HEK293 (cell line): Measurements from ENCODE around the gene GADD45GIP1.

Experiments used
- CTCF ChIA-PET: fragments of 350-600 bp; formaldehyde crosslinking; extraction: SDS; loops from one replicate; lab custom pipeline; 2021; ENCODE audit warnings: antibody characterized with exemption; lab: Yijun Ruan, JAX
- POLR2A ChIA-PET: fragments of 300-600 bp; formaldehyde crosslinking; extraction: SDS; loops from one replicate; lab custom pipeline; 2020; ENCODE audit warnings: antibody characterized with exemption, inconsistent platforms; lab: Yijun Ruan, JAX
- H3K27ac ChIP-seq: fragments of 200-500 bp; sonication (Bioruptor generic); 2 replicates; pipeline ENCODE4 v1.5.1; 2014; ENCODE audit warnings: low read depth, low read length, control low read depth, inconsistent platforms; ENCODE audit errors: extremely low read depth
- H3K36me3 ChIP-seq, 2 experiments: fragments of 200-500 bp in 1 of 2; sonication (Bioruptor generic) in 1 of 2; 1 replicate in 1 of 2; 2 replicates in 1 of 2; pipeline ENCODE4 v1.5.1; 2014 to 2017; ENCODE audit warnings: inconsistent platforms in 2 of 2, low read length in 2 of 2; ENCODE audit not compliant: control insufficient read depth in 2 of 2, insufficient read depth in 1 of 2
- H3K4me1 ChIP-seq: fragments of 200-500 bp; sonication (Bioruptor generic); 2 replicates; pipeline ENCODE4 v1.5.1; 2014; ENCODE audit warnings: mild to moderate bottlenecking, low read length, inconsistent platforms; ENCODE audit not compliant: control insufficient read depth, insufficient read depth
- H3K4me3 ChIP-seq: 2 replicates; pipeline ENCODE4 v1.5.1; 2011; ENCODE audit warnings: low read depth, mild to moderate bottlenecking, control low read depth, low read length, moderate library complexity
- H3K9me3 ChIP-seq: fragments of 200-500 bp; sonication (Bioruptor generic); 2 replicates; pipeline ENCODE4 v1.5.1; 2014; ENCODE audit warnings: low read depth, low read length, inconsistent platforms; ENCODE audit not compliant: control insufficient read depth, insufficient read depth
- BCL11A ChIP-seq: fragments of 450-650 bp; formaldehyde crosslinking; IDR thresholded peaks from 2 replicates; pipeline ENCODE4 v1.5.1; 2016; ENCODE audit warnings: low read depth, missing biosample characterization, missing genetic modification characterization
- FEZF1 ChIP-seq: fragments of 450-650 bp; formaldehyde crosslinking; IDR thresholded peaks from 2 replicates; pipeline ENCODE4 v1.5.1; 2016; ENCODE audit warnings: missing biosample characterization, missing genetic modification characterization
- GLIS1 ChIP-seq: fragments of 450-650 bp; formaldehyde crosslinking; IDR thresholded peaks from 2 replicates; pipeline ENCODE4 v1.5.1; 2016; ENCODE audit warnings: missing biosample characterization, missing genetic modification characterization
- HOXC10 ChIP-seq: sonication (generic); formaldehyde crosslinking; IDR thresholded peaks from 2 replicates; pipeline ENCODE4 v1.8.1; 2023; ENCODE audit warnings: mild to moderate bottlenecking, missing genetic modification reagents
- OSR2 ChIP-seq: fragments of 450-650 bp; formaldehyde crosslinking; IDR thresholded peaks from 2 replicates; pipeline ENCODE4 v1.5.1; 2016; ENCODE audit warnings: missing biosample characterization, missing genetic modification characterization
- REPIN1 ChIP-seq: fragments of 450-650 bp; formaldehyde crosslinking; IDR thresholded peaks from 2 replicates; pipeline ENCODE4 v1.5.1; 2017; ENCODE audit warnings: missing biosample characterization, missing genetic modification characterization, low read depth
- SP2 ChIP-seq: fragments of 450-650 bp; formaldehyde crosslinking; IDR thresholded peaks from 2 replicates; pipeline ENCODE4 v1.5.1; 2016; ENCODE audit warnings: missing biosample characterization, missing genetic modification characterization
- SP7 ChIP-seq: fragments of 450-650 bp; formaldehyde crosslinking; IDR thresholded peaks from 2 replicates; pipeline ENCODE4 v1.5.1; 2016; ENCODE audit warnings: missing biosample characterization, missing genetic modification characterization
- YY2 ChIP-seq: fragments of 450-650 bp; formaldehyde crosslinking; IDR thresholded peaks from 2 replicates; pipeline ENCODE4 v1.5.1; 2016; ENCODE audit warnings: missing biosample characterization, missing genetic modification characterization
- ZBTB20 ChIP-seq: fragments of 450-650 bp; formaldehyde crosslinking; IDR thresholded peaks from 2 replicates; pipeline ENCODE4 v1.5.1; 2016; ENCODE audit warnings: missing biosample characterization, missing genetic modification characterization
- ZEB2 ChIP-seq: fragments of 450-650 bp; formaldehyde crosslinking; IDR thresholded peaks from 2 replicates; pipeline ENCODE4 v1.5.1; 2016; ENCODE audit warnings: missing biosample characterization, missing genetic modification characterization
- ZNF140 ChIP-seq: fragments of 450-650 bp; formaldehyde crosslinking; IDR thresholded peaks from 2 replicates; pipeline ENCODE4 v1.5.1; 2016; ENCODE audit warnings: missing biosample characterization, missing genetic modification characterization
- ZNF169 ChIP-seq: fragments of 450-650 bp; formaldehyde crosslinking; IDR thresholded peaks from 2 replicates; pipeline ENCODE4 v1.5.1; 2016; ENCODE audit warnings: missing biosample characterization, missing genetic modification characterization
- ZNF211 ChIP-seq: fragments of 450-650 bp; formaldehyde crosslinking; IDR thresholded peaks from 2 replicates; pipeline ENCODE4 v1.5.1; 2016; ENCODE audit warnings: low read depth, missing biosample characterization, missing genetic modification characterization
- ZNF223 ChIP-seq: fragments of 450-650 bp; formaldehyde crosslinking; IDR thresholded peaks from 2 replicates; pipeline ENCODE4 v1.5.1; 2016; ENCODE audit warnings: missing biosample characterization, missing genetic modification characterization
- ZNF24 ChIP-seq: fragments of 450-650 bp; formaldehyde crosslinking; IDR thresholded peaks from 2 replicates; pipeline ENCODE4 v1.5.1; 2016; ENCODE audit warnings: missing biosample characterization, missing genetic modification characterization
- ZNF311 ChIP-seq: fragments of 450-650 bp; formaldehyde crosslinking; IDR thresholded peaks from 2 replicates; pipeline ENCODE4 v1.5.1; 2017; ENCODE audit warnings: missing biosample characterization, missing genetic modification characterization, borderline replicate concordance
- ZNF341 ChIP-seq: fragments of 450-650 bp; formaldehyde crosslinking; IDR thresholded peaks from 2 replicates; pipeline ENCODE4; 2016; ENCODE audit warnings: low read depth, missing biosample characterization, missing genetic modification characterization
- ZNF391 ChIP-seq: fragments of 450-650 bp; formaldehyde crosslinking; IDR thresholded peaks from 2 replicates; pipeline ENCODE4 v1.5.1; 2016; ENCODE audit warnings: low read depth, missing biosample characterization, missing genetic modification characterization, borderline replicate concordance
- ZNF394 ChIP-seq: fragments of 450-650 bp; formaldehyde crosslinking; IDR thresholded peaks from 2 replicates; pipeline ENCODE4 v1.5.1; 2016; ENCODE audit warnings: missing biosample characterization, missing genetic modification characterization, mild to moderate bottlenecking, moderate library complexity, borderline replicate concordance
- ZNF654 ChIP-seq: fragments of 450-650 bp; formaldehyde crosslinking; IDR thresholded peaks from 2 replicates; pipeline ENCODE4 v1.5.1; 2016; ENCODE audit warnings: low read depth, missing biosample characterization, missing genetic modification characterization
- ZNF658 ChIP-seq: fragments of 450-650 bp; formaldehyde crosslinking; IDR thresholded peaks from 2 replicates; pipeline ENCODE4; 2016; ENCODE audit warnings: missing biosample characterization, missing genetic modification characterization
- ZXDB ChIP-seq: fragments of 450-650 bp; formaldehyde crosslinking; IDR thresholded peaks from 2 replicates; pipeline ENCODE4 v1.5.1; 2016; ENCODE audit warnings: missing biosample characterization, missing genetic modification characterization
- TF ChIP-seq, protein P1 (sequence below): fragments of 450-650 bp; formaldehyde crosslinking; IDR thresholded peaks from 2 replicates; pipeline ENCODE4 v1.5.1; 2016; ENCODE audit warnings: missing biosample characterization, missing genetic modification characterization
- TF ChIP-seq, protein P2 (sequence below): fragments of 450-650 bp; formaldehyde crosslinking; IDR thresholded peaks from 2 replicates; pipeline ENCODE4 v1.5.1; 2017; ENCODE audit warnings: missing biosample characterization, missing genetic modification characterization
- TF ChIP-seq, protein P3 (sequence below): fragments of 450-650 bp; formaldehyde crosslinking; IDR thresholded peaks from 2 replicates; pipeline ENCODE4 v1.5.1; 2016; ENCODE audit warnings: missing biosample characterization, missing genetic modification characterization, low read depth
- TF ChIP-seq, protein P4 (sequence below): fragments of 450-650 bp; formaldehyde crosslinking; IDR thresholded peaks from 2 replicates; pipeline ENCODE4 v1.5.1; 2017; ENCODE audit warnings: missing biosample characterization, missing genetic modification characterization
- TF ChIP-seq, protein P5 (sequence below): fragments of 450-650 bp; formaldehyde crosslinking; IDR thresholded peaks from 2 replicates; pipeline ENCODE4 v1.5.1; 2016; ENCODE audit warnings: missing biosample characterization, missing genetic modification characterization
- TF ChIP-seq, protein P6 (sequence below): fragments of 450-650 bp; formaldehyde crosslinking; IDR thresholded peaks from 2 replicates; pipeline ENCODE4 v1.5.1; 2017; ENCODE audit warnings: missing biosample characterization, missing genetic modification characterization

GADD45GIP1 gene

DNA sequence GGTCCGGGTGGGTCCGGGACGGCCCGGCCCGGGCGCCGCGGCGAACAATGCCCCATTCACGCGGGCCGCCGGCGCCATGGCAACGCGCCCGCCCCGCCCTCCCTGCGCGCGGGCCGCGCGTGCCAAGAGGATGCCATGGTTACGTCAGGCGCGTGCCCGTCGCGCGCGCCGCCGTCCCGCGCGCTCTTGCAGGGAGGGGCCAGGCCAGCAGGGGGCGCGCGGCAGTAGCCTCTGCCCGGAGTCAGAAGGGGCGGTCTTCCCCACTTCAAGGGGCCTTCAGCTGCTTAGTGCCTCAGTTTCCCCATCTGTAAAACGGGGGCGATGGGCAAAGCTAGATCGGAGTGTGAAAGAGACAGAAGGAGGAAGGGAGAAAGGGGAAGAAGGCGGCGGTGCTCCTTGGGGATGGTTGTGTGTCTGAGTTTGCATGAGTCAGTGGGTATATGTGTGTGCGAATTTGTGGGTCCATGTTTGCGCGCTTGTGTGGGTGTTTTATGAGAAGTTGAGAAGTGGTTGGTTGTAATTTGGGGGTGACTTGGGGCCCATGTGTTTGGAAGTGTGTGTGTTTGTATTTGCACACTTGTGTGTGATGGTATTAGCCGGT, 26.6 kb upstream of the GADD45GIP1 start:
- Histone ChIP-seq H3K9me3 (no peaks in the 10 kb centered on the region), H3K36me3 (no peaks in the 10 kb centered on the region), H3K4me1 (no peaks in the 10 kb centered on the region), H3K4me3 (peak overlapping the region; percentile 16), H3K27ac (no peak overlapping the region)
- ChIA-PET CTCF (interaction anchor here (0.5 to 13.3 kb wide), 14 partner anchors 15 to 632 kb away, joined by 3 to 274 read pairs (median 3); no protein-coding TSS in a partner anchor), POLR2A (no interaction called here)
- TF ChIP-seq ZNF341 (tag by site-specific recombination): 0 out of 2 replicates have a peak, but pooled peaks have one; percentile 7
- TF ChIP-seq ZBTB20 (tag by site-specific recombination): no peak
- TF ChIP-seq ZNF394: no peak; the same call in 1 of the 2 replicates
- TF ChIP-seq ZNF311 (tag by site-specific recombination): no peak
- TF ChIP-seq ZNF223 (tag by site-specific recombination): no peak
- peak; percentile 71 for TF ChIP-seq ZXDB (tag by site-specific recombination)
- no peak for TF ChIP-seq ZNF140 (tag by site-specific recombination)
- no peak for TF ChIP-seq ZNF658
- TF ChIP-seq HOXC10 (CRISPR knock-in tag): no peak
- TF ChIP-seq, protein P1, sequence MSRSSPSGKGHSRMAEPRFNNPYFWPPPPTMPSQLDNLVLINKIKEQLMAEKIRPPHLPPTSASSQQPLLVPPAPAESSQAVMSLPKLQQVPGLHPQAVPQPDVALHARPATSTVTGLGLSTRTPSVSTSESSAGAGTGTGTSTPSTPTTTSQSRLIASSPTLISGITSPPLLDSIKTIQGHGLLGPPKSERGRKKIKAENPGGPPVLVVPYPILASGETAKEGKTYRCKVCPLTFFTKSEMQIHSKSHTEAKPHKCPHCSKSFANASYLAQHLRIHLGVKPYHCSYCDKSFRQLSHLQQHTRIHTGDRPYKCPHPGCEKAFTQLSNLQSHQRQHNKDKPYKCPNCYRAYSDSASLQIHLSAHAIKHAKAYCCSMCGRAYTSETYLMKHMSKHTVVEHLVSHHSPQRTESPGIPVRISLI (tag by site-specific recombination): no peak
- no peak for TF ChIP-seq ZNF24 (tag by site-specific recombination)
- TF ChIP-seq FEZF1: no peak
- TF ChIP-seq GLIS1 (tag by site-specific recombination): no peak
- TF ChIP-seq OSR2 (tag by site-specific recombination): no peak
- TF ChIP-seq, protein P2, sequence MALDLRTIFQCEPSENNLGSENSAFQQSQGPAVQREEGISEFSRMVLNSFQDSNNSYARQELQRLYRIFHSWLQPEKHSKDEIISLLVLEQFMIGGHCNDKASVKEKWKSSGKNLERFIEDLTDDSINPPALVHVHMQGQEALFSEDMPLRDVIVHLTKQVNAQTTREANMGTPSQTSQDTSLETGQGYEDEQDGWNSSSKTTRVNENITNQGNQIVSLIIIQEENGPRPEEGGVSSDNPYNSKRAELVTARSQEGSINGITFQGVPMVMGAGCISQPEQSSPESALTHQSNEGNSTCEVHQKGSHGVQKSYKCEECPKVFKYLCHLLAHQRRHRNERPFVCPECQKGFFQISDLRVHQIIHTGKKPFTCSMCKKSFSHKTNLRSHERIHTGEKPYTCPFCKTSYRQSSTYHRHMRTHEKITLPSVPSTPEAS (tag by site-specific recombination): no peak; the same call in none of the 2 replicates
- no peak for TF ChIP-seq BCL11A (tag by site-specific recombination)
- TF ChIP-seq YY2: 0 out of 2 replicates have a peak, but pooled peaks have one; percentile 27
- no peak for TF ChIP-seq REPIN1 (tag by site-specific recombination)
- TF ChIP-seq, protein P3, sequence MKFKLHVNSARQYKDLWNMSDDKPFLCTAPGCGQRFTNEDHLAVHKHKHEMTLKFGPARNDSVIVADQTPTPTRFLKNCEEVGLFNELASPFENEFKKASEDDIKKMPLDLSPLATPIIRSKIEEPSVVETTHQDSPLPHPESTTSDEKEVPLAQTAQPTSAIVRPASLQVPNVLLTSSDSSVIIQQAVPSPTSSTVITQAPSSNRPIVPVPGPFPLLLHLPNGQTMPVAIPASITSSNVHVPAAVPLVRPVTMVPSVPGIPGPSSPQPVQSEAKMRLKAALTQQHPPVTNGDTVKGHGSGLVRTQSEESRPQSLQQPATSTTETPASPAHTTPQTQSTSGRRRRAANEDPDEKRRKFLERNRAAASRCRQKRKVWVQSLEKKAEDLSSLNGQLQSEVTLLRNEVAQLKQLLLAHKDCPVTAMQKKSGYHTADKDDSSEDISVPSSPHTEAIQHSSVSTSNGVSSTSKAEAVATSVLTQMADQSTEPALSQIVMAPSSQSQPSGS: peak; percentile 42; the same call in 1 of the 2 replicates
- peak; percentile 52 for TF ChIP-seq ZNF391 (tag by site-specific recombination)
- TF ChIP-seq, protein P4, sequence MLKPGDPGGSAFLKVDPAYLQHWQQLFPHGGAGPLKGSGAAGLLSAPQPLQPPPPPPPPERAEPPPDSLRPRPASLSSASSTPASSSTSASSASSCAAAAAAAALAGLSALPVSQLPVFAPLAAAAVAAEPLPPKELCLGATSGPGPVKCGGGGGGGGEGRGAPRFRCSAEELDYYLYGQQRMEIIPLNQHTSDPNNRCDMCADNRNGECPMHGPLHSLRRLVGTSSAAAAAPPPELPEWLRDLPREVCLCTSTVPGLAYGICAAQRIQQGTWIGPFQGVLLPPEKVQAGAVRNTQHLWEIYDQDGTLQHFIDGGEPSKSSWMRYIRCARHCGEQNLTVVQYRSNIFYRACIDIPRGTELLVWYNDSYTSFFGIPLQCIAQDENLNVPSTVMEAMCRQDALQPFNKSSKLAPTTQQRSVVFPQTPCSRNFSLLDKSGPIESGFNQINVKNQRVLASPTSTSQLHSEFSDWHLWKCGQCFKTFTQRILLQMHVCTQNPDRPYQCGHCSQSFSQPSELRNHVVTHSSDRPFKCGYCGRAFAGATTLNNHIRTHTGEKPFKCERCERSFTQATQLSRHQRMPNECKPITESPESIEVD (tag by site-specific recombination): no peak
- TF ChIP-seq ZNF169 (tag by site-specific recombination): no peak
- TF ChIP-seq ZEB2: no peak
- TF ChIP-seq SP2 (tag by site-specific recombination): no peak
- TF ChIP-seq, protein P5, sequence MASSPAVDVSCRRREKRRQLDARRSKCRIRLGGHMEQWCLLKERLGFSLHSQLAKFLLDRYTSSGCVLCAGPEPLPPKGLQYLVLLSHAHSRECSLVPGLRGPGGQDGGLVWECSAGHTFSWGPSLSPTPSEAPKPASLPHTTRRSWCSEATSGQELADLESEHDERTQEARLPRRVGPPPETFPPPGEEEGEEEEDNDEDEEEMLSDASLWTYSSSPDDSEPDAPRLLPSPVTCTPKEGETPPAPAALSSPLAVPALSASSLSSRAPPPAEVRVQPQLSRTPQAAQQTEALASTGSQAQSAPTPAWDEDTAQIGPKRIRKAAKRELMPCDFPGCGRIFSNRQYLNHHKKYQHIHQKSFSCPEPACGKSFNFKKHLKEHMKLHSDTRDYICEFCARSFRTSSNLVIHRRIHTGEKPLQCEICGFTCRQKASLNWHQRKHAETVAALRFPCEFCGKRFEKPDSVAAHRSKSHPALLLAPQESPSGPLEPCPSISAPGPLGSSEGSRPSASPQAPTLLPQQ (tag by site-specific recombination): peak; percentile 58; the same call in 1 of the 2 replicates
- TF ChIP-seq ZNF654: peak; percentile 47
- peak; percentile 57; the same call in 1 of the 2 replicates for TF ChIP-seq SP7
- 0 out of 2 replicates have a peak, but pooled peaks have one; percentile 46 for TF ChIP-seq ZNF211 (tag by site-specific recombination)
- TF ChIP-seq, protein P6, sequence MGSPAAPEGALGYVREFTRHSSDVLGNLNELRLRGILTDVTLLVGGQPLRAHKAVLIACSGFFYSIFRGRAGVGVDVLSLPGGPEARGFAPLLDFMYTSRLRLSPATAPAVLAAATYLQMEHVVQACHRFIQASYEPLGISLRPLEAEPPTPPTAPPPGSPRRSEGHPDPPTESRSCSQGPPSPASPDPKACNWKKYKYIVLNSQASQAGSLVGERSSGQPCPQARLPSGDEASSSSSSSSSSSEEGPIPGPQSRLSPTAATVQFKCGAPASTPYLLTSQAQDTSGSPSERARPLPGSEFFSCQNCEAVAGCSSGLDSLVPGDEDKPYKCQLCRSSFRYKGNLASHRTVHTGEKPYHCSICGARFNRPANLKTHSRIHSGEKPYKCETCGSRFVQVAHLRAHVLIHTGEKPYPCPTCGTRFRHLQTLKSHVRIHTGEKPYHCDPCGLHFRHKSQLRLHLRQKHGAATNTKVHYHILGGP: no peak
